Stomach smooth muscle (tissue), 2 donors: Measurements from ENCODE around the gene MYH14.

ENCODE experiments used
- H3K27ac ChIP-seq: one replicate; pipeline ENCODE4 v1.7.0; 2013; ENCODE audit warnings: mild to moderate bottlenecking, low read length, inconsistent platforms
- H3K27me3 ChIP-seq, 2 donors: one replicate each; pipeline ENCODE4 v1.7.0; 2013; ENCODE audit warnings: low read length in 2 of 2; ENCODE audit not compliant: insufficient read depth in 2 of 2, control insufficient read depth in 1 of 2
- H3K36me3 ChIP-seq, 2 donors: one replicate each; pipeline ENCODE4 v1.7.0; 2013; ENCODE audit warnings: low read length in 2 of 2; ENCODE audit not compliant: control insufficient read depth in 2 of 2, insufficient read depth in 2 of 2
- H3K4me1 ChIP-seq: one replicate; pipeline ENCODE4 v1.7.0; 2013; ENCODE audit warnings: low read length; ENCODE audit not compliant: control insufficient read depth, insufficient read depth
- H3K4me3 ChIP-seq, 2 donors: one replicate each; pipeline ENCODE4 v1.7.0; 2013; ENCODE audit warnings: low read length in 2 of 2
- H3K9ac ChIP-seq, 2 donors: one replicate each; pipeline ENCODE4 v1.7.0; 2013; ENCODE audit warnings: low read length in 2 of 2, mild to moderate bottlenecking in 1 of 2
- H3K9me3 ChIP-seq, 2 donors: one replicate each; pipeline ENCODE4 v1.7.0; 2013; ENCODE audit warnings: low read length in 2 of 2; ENCODE audit not compliant: control insufficient read depth in 2 of 2
- donor health status: healthy.
- donor health status: Pancreatic carcinoma.

The MYH14 gene

DNA sequence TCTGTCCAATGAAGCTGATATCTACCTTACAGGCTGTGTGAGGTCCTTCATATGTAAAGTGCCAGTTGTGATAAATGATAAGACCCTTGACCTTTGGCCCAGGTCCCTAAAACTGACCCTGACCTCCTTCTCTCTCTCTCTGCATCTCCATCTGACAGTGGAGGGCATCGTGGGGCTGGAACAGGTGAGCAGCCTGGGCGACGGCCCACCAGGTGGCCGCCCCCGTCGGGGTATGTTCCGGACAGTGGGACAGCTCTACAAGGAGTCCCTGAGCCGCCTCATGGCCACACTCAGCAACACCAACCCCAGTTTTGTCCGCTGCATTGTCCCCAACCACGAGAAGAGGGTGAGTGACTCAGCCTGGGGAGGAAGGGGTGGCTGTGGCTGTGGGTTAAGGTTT lies 53.7 kb downstream of the MYH14 start:
- Histone ChIP-seq H3K27me3 (peaks cover 2 to 4% of the 10 kb centered on the region in 2 donors), H3K36me3 (no peaks in the 10 kb centered on the region), H3K4me3 (no peak overlapping the region), H3K4me1 (no peaks in the 10 kb centered on the region), H3K9ac (no peak overlapping the region), H3K9me3 (peaks cover 9 to 27% of the 10 kb centered on the region in 2 donors), H3K27ac (no peak overlapping the region)

DNA sequence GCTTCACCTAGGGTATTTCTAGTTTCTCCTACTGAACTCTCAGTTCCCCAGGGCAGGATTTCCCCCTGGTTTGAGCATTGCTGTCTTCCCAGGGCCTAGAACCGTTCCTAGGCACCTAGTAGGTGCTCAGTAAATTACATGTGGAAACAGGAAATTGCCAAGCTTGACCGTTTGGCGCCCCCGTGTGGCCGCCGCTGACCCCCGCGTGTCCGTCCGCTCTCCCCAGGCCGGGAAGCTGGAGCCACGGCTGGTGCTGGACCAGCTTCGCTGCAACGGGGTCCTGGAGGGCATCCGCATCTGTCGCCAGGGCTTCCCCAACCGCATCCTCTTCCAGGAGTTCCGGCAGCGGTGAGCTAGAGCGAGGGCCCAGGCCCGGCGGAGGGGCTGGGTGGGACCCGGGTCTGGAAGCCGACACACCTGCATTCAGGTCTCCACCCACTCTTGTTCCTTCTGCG lies 55.5 kb downstream of the MYH14 start:
- Histone ChIP-seq H3K4me3 (no peak overlapping the region), H3K9me3 (peaks cover 7 to 11% of the 10 kb centered on the region in 2 donors), H3K36me3 (no peaks in the 10 kb centered on the region), H3K4me1 (no peaks in the 10 kb centered on the region), H3K9ac (no peak overlapping the region), H3K27me3 (peaks cover 2 to 4% of the 10 kb centered on the region in 2 donors), H3K27ac (no peak overlapping the region)

DNA sequence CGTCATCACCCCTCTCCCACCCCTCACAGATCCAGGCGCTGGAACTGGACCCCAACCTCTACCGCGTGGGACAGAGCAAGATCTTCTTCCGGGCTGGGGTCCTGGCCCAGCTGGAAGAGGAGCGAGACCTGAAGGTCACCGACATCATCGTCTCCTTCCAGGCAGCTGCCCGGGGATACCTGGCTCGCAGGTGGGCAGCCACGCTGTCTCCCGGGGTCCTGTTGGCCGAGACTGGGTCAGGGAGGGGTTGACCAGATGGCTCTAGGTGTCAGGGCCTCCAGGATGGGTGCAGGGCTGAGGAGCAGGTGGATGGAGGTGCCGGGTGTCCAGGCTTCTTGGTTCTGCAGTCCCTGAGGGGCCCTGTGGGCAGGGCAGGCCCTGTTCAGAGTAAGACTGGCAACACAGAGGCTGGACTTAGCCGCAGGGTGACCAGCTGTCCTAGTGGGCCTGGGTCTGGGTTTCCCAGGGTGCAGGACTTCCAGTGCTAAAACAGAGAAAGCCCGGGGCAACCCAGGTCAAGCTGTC lies 58.1 kb downstream of the MYH14 start:
- Histone ChIP-seq H3K9me3 (peaks cover 3 to 7% of the 10 kb centered on the region in 2 donors), H3K9ac (no peak overlapping the region), H3K27me3 (peaks cover 2% of the 10 kb centered on the region in 2 donors), H3K36me3 (no peaks in the 10 kb centered on the region), H3K27ac (no peak overlapping the region), H3K4me1 (no peaks in the 10 kb centered on the region), H3K4me3 (no peak overlapping the region)

DNA sequence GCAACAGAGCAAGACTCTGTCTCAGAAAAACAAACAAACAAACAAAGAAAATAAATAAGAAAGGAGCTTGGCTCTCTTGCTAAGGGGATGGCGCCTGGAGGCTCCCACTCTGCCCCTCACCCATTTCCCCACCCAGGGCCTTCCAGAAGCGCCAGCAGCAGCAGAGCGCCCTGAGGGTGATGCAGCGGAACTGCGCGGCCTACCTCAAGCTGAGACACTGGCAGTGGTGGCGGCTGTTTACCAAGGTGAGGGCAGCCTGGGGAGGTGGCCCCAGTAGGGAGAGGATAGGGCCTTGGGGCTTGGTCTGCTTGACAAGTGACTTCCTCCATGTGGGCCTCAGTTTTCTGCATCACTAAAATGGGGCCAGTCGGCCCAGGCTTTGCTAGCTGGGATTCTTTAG lies 59.8 kb downstream of the MYH14 start:
- H3K9ac ChIP-seq, result no peak overlapping the region
- H3K4me1 ChIP-seq, result no peaks in the 10 kb centered on the region
- H3K4me3 ChIP-seq, result no peak overlapping the region
- no peaks in the 10 kb centered on the region for H3K9me3 ChIP-seq
- no peak overlapping the region for H3K27ac ChIP-seq
- H3K36me3 ChIP-seq, result no peaks in the 10 kb centered on the region
- H3K27me3 ChIP-seq, result no peaks in the 10 kb centered on the region

DNA sequence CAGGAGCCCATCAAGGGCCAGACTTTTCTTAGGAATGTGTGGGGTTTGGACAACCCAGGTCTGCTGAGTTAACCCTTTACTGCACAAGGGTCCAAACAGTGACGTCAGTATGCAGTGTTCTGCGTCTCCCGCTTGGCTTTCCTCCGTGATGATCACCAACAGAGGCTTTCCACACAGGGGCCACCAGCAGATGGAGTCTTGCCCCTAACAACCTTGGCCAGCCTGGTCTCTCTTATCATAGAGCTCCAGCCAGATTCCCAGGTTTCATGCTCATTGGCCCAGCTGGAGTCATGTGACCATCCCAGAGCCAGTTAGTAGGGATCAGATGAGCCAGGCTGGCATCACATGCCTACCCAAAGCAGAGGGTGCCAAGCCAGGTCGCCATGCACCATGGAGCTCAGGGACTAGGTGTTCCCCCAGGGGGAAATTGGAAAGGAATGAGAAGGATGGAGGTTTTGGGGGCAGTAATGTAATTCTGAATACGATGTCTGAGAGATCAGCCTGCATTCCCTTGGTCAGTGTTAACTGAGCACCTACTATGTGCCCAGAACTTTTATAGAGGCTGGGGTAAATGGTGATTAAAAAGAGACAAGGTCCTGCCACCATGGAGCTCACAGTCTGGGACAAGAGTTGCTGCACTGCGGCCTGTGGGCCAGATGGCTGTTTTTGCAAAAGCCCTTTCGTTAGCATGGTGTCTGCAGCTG lies 61.2 kb downstream of the MYH14 start:
- Histone ChIP-seq H3K9me3 (peaks cover 0 to 4% of the 10 kb centered on the region in 2 donors), H3K36me3 (no peaks in the 10 kb centered on the region), H3K27me3 (peaks cover 0 to 6% of the 10 kb centered on the region in 2 donors), H3K4me3 (no peak overlapping the region), H3K27ac (no peak overlapping the region), H3K9ac (no peak overlapping the region), H3K4me1 (no peaks in the 10 kb centered on the region)

DNA sequence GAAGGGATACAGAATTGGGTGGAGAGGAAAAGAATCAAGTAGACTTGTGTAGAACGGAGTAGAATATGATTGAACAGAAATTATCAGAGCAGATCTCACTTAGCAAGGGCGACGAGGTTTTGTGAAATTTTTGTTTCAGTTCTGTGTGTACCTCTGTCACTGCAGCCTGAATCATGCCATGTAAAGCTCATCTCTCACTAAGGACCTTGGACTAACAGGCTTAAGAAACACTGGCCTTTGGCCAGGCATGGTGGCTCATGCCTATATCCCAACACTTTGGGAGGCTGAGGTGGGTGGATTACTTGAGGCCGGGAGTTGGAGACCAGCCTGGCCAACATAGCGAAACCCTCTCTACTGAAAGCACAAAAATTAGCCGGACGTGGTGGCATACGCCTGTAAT lies 62.6 kb downstream of the MYH14 start:
- H3K36me3 ChIP-seq, result no peaks in the 10 kb centered on the region
- no peaks in the 10 kb centered on the region for H3K4me1 ChIP-seq
- peaks cover 0 to 4% of the 10 kb centered on the region in 2 donors for H3K9me3 ChIP-seq
- H3K27me3 ChIP-seq, result peaks cover 0 to 8% of the 10 kb centered on the region in 2 donors
- no peak overlapping the region for H3K9ac ChIP-seq
- no peak overlapping the region for H3K27ac ChIP-seq
- H3K4me3 ChIP-seq, result no peak overlapping the region

DNA sequence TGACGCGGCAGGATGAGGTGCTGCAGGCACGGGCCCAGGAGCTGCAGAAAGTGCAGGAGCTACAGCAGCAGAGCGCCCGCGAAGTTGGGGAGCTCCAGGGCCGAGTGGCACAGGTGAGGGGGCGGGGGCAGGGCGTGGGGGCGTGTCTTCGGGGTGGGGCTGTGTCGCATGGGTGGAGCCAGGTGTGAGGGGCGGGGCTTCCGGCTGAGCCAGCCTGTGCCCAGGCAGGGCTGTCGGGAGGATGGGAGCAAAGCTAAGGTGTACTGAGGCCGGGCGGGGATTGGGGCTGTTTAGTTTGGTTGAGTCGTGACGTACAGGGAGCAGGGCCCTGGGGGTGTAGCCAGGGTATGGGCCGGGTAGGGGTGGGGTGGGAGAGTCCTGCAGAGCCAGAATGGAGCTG lies 63.5 kb downstream of the MYH14 start:
- Histone ChIP-seq H3K9ac (no peak overlapping the region), H3K27ac (no peak overlapping the region), H3K36me3 (no peaks in the 10 kb centered on the region), H3K4me3 (no peak overlapping the region), H3K9me3 (peaks cover 0 to 4% of the 10 kb centered on the region in 2 donors), H3K4me1 (no peaks in the 10 kb centered on the region), H3K27me3 (peaks cover 0 to 9% of the 10 kb centered on the region in 2 donors)

DNA sequence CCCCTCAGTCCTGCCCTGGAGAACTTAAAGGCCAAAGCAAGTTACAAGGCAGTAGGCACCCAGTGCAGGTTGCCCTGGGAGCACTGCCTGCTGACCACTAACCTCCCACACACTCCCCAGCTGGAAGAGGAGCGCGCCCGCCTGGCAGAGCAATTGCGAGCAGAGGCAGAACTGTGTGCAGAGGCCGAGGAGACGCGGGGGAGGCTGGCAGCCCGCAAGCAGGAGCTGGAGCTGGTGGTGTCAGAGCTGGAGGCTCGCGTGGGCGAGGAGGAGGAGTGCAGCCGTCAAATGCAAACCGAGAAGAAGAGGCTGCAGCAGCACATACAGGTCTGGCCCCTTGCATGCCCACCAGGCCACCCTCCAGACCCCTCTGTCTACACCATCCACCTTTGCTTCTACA lies 64.6 kb downstream of the MYH14 start:
- H3K9ac ChIP-seq, result no peak overlapping the region

DNA sequence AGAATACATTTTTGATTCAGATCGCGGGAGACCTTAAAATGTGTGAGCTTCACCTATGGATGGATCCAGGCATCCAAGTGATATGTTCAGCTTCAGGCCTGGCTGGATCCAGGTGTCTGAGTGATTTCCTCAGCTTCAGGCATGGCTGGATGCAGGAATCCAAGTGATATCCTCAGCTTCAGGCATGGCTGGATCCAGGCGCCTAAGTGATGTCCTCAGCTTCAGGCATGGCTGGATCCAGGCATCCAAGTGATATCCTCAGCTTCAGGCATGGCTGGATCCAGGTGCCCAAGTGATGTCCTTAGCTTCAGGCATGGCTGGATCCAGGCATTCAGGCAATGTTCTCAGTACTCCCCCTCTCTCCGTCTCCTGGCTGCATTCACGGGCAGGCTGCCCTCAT lies 65.1 kb downstream of the MYH14 start:
- peaks cover 0 to 4% of the 10 kb centered on the region in 2 donors for H3K9me3 ChIP-seq
- no peak overlapping the region for H3K9ac ChIP-seq
- H3K27ac ChIP-seq, result no peak overlapping the region
- H3K4me3 ChIP-seq, result no peak overlapping the region
- peaks cover 0 to 9% of the 10 kb centered on the region in 2 donors for H3K27me3 ChIP-seq
- no peaks in the 10 kb centered on the region for H3K4me1 ChIP-seq
- no peaks in the 10 kb centered on the region for H3K36me3 ChIP-seq

More for the DNA sequence above, 64.6 kb downstream of the MYH14 start:
- Histone ChIP-seq H3K36me3 (no peaks in the 10 kb centered on the region), H3K27me3 (peaks cover 0 to 9% of the 10 kb centered on the region in 2 donors), H3K9me3 (peaks cover 0 to 4% of the 10 kb centered on the region in 2 donors), H3K4me1 (no peaks in the 10 kb centered on the region), H3K4me3 (no peak overlapping the region), H3K27ac (no peak overlapping the region)

DNA sequence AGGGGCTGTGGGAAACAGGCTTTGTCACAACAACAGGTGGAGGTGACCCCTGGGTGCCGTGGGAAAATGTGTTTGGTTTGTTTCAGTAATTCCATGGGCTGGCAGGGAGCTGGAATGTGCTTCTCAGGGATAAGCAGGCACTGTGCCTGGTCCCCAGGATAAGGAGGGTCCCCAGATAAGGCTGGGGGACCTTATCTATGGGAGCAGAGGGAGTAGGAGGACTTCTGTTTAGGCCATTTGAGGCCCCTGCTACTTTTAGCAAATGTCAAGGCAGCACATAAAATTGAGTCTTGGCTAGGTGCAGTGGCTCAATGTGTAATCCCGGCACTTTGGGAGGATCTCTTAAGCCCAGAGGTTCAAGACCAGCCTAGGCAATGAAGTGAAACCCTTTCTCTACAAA lies 66.2 kb downstream of the MYH14 start:
- Histone ChIP-seq H3K9me3 (peaks cover 0 to 4% of the 10 kb centered on the region in 2 donors), H3K9ac (no peak overlapping the region), H3K36me3 (no peaks in the 10 kb centered on the region)

DNA sequence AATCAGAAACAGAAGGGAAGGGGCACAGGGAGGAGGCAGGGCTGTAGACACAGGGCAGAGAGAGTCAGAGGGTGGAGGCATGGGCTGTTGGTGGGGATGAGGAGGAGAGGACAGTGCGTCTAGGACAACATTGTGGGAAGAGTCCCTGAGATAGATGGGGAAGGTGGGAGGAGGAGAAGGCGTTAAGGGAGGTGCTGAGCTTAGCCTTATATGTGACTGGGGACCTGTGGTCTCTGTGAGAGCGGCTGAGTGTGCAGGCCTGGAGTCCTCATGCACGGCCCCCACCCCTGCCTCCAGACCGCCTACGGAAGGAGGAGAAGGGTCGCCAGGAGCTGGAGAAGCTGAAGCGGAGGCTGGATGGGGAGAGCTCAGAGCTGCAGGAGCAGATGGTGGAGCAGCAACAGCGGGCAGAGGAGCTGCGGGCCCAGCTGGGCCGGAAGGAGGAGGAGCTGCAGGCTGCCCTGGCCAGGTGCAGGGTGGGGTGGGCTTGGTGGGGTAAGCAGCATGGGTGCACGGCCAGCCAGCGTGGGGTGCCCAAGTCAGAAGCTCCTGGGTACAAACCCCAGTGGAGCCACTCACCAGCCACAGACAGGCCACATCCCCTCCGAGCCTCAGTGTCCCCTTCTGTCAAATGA lies 69.0 kb downstream of the MYH14 start:
- Histone ChIP-seq H3K4me1 (no peaks in the 10 kb centered on the region), H3K4me3 (no peak overlapping the region), H3K27me3 (peaks cover 4 to 9% of the 10 kb centered on the region in 2 donors), H3K36me3 (no peaks in the 10 kb centered on the region), H3K27ac (no peak overlapping the region), H3K9me3 (peaks cover 0 to 4% of the 10 kb centered on the region in 2 donors), H3K9ac (no peak overlapping the region)

More for the DNA sequence above, 66.2 kb downstream of the MYH14 start:
- Histone ChIP-seq H3K4me3 (no peak overlapping the region), H3K4me1 (no peaks in the 10 kb centered on the region), H3K27ac (no peak overlapping the region), H3K27me3 (peaks cover 0 to 9% of the 10 kb centered on the region in 2 donors)
